NCI-H2227 (cell line): ENCODE results near the gene MAB21L4.
"Not testable (repeated sequence)": the region's sequence is repeated elsewhere in the genome, so short reads cannot be mapped to it uniquely, and the experiment has no call there.

Experiments
- DNase-seq: peaks from one replicate; lab custom pipeline; 2025; ENCODE audit not compliant: unreplicated experiment; lab: John Stamatoyannopoulos, UW

MAB21L4 gene

GRCh38 chr2:240846309-240846708, 49.6 kb downstream of the MAB21L4 start:
- not testable (repeated sequence) for DNase-seq

GRCh38 chr2:240840435-240841060, 55.4 kb downstream of the MAB21L4 start:
- peak; percentile 73 for DNase-seq

- DNase-seq, result no peak
Measured at GRCh38 chr2:240839152-240840143, 56.5 kb downstream of the MAB21L4 start.

GRCh38 chr2:240837621-240838020, 58.3 kb downstream of the MAB21L4 start:
- no peak for DNase-seq

GRCh38 chr2:240836781-240837467, 59.0 kb downstream of the MAB21L4 start:
- no peak for DNase-seq
